Activated CD4-positive, alpha-beta memory T cell treated with anti-CD3 and anti-CD28 coated beads for 36 hours (primary cell): ENCODE data around the gene HMGCR. TPM values are rescaled to one million over a fixed set of nuclear protein-coding genes. Genes with fewer than 3 reads are reported as not detected.

Experiments
- CTCF ChIA-PET: fragments of 350-600 bp; sonication (Branson Sonifier 250); formaldehyde crosslinking; loops from one replicate; lab custom pipeline; 2021; ENCODE audit warnings: antibody characterized with exemption, inconsistent platforms; lab: Charles Lee
- POLR2A ChIA-PET: fragments of 350-600 bp; sonication (Branson Sonifier 250); formaldehyde crosslinking; loops from one replicate; lab custom pipeline; 2021; ENCODE audit warnings: antibody characterized with exemption; lab: Charles Lee
- DNase-seq: peaks from one replicate; pipeline ENCODE4 v3.0.0-alpha.2; 2020
- H3K27ac Mint-ChIP-seq: one replicate; pipeline ENCODE4 v1.8.0; 2021; ENCODE audit warnings: mixed read lengths
- H3K27me3 Mint-ChIP-seq: one replicate; pipeline ENCODE4 v1.8.0; 2021; ENCODE audit warnings: mixed read lengths
- H3K36me3 Mint-ChIP-seq: one replicate; pipeline ENCODE4 v1.8.0; 2021; ENCODE audit warnings: mixed read lengths
- H3K4me1 Mint-ChIP-seq: one replicate; pipeline ENCODE4 v1.8.0; 2021; ENCODE audit warnings: low read depth, mixed read lengths
- H3K4me3 Mint-ChIP-seq: one replicate; pipeline ENCODE4 v1.8.0; 2021; ENCODE audit warnings: mild to moderate bottlenecking, mixed read lengths
- H3K9me3 Mint-ChIP-seq: one replicate; pipeline ENCODE4 v1.8.0; 2021; ENCODE audit warnings: mixed read lengths
- intact Hi-C: fragments of 100-400 bp; cut with micrococcal nuclease; formaldehyde crosslinking; loops from one replicate; pipeline ENCODE4 v1.15.1; 2023
- total RNA-seq, 2 experiments: library from RNA; stranded (reverse); gene quantifications; one replicate each; pipeline ENCODE4 v1.2.3, GENCODE V29; 2021

Gene HMGCR
- total RNA-seq, 2 experiments from 2014 or later, result 57.7 to 68.6 TPM

DNA sequence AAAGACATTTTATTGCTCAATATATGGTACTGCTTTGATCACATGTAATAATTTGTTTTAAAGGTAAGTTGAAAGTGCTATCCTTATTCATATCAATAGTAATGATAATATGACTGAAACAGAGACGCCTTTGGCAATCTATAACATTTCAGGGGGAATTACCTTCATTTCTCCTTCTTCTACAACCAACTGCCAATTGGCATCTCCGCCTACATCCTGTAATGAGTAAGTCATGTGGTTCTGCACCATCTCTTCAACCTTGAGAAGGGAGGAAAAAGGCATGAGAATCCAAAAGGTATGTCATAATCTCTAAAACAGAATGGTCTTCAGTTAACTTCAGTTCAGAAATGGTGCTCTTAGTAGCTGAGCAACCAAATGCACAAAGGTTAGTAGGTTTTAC is 52.4 kb downstream of the HMGCR start:
- H3K27me3 Mint-ChIP-seq, result no peaks in the 10 kb centered on the region
- H3K27ac Mint-ChIP-seq, result peak overlapping the region; percentile 18
- no peaks in the 10 kb centered on the region for H3K9me3 Mint-ChIP-seq
- H3K4me1 Mint-ChIP-seq, result peaks cover 7% of the 10 kb centered on the region
- no peak overlapping the region for H3K4me3 Mint-ChIP-seq
- ChIA-PET CTCF (no interaction called here), POLR2A (no interaction called here)
- DNase-seq, result peak; percentile 36
- H3K36me3 Mint-ChIP-seq, result peaks cover 14% of the 10 kb centered on the region
- intact Hi-C loops, result loop anchor here (2.0 to 5.0 kb wide), 2 partner anchors 123 to 177 kb away; partner anchors contain the start of genes CERT1 and POLK

DNA sequence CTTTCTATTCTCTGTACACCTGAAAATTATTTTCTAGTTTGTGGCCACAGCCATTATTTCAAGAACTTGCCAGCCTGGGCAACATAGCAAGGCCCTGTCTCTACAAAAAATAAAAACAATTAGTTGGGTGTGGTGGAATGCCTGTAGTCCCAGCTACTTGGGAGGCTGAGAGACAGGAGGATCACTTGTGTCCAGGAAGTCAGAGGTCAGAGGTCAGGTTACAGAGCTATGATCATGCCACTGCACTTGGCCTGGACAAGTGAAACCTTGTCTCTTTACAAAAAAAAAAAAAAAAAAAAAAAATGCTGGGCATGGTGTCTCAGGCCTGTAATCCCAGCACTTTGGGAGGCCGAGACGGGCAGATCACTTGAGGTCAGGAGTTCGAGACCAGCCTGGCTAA is 58.3 kb downstream of the HMGCR start:
- Mint-ChIP-seq H3K27me3 (no peaks in the 10 kb centered on the region), H3K9me3 (no peaks in the 10 kb centered on the region), H3K36me3 (peaks cover 6% of the 10 kb centered on the region)

DNA sequence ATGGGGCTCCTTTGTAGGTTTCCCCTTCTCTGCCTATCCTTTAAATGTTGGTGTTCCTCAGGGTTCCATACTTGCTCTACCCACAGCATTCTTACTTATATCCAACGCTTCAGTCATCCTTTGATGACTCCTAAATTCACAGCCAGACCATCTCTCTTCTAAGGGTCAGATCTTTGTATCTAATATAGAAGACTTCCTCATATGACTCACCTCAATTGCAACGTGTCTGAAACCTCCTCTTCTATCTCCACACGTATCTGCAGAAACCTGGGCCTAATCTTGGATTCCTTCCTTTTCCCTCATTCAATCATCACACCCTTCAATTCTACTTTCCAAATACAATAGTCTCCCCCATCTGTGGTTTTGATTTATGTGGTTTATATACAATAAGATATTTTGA is 68.3 kb downstream of the HMGCR start:
- Mint-ChIP-seq H3K27me3 (no peaks in the 10 kb centered on the region), H3K36me3 (peaks cover 12% of the 10 kb centered on the region), H3K4me3 (no peak overlapping the region), H3K4me1 (peaks cover 5% of the 10 kb centered on the region), H3K9me3 (no peaks in the 10 kb centered on the region), H3K27ac (no peak overlapping the region)
- ChIA-PET POLR2A (no interaction called here), CTCF (no interaction called here)
- intact Hi-C loops, result no loop called here
- no peak for DNase-seq

More for the DNA sequence above, 58.3 kb downstream of the HMGCR start:
- CTCF ChIA-PET, result no interaction called here
- intact Hi-C loops, result no loop called here
- Mint-ChIP-seq H3K27ac (no peak overlapping the region), H3K4me1 (no peaks in the 10 kb centered on the region), H3K4me3 (no peak overlapping the region)
- POLR2A ChIA-PET, result no interaction called here
- no peak for DNase-seq

Other genes starting within 250 kb of the HMGCR start
- under 1 TPM; 0.29 to 0.33 TPM for gene ANKRD31, start 100.3 kb upstream of the HMGCR start, total RNA-seq
- 10 to 100 TPM; 32.3 to 34.4 TPM for gene CERT1, start 174.4 kb downstream of the HMGCR start, total RNA-seq
- gene POLK, start 174.7 kb downstream of the HMGCR start, total RNA-seq, result 10 to 100 TPM; 33.9 to 36.5 TPM